GM12872 (cell line): Measurements from ENCODE around the gene TRAF5.

Source experiments
- CTCF ChIP-seq: IDR thresholded peaks from 3 replicates; pipeline ENCODE4 v1.5.1; 2011; ENCODE audit warnings: low read depth, mild to moderate bottlenecking, low read length, moderate library complexity; ENCODE audit not compliant: insufficient read depth

The TRAF5 gene

DNA sequence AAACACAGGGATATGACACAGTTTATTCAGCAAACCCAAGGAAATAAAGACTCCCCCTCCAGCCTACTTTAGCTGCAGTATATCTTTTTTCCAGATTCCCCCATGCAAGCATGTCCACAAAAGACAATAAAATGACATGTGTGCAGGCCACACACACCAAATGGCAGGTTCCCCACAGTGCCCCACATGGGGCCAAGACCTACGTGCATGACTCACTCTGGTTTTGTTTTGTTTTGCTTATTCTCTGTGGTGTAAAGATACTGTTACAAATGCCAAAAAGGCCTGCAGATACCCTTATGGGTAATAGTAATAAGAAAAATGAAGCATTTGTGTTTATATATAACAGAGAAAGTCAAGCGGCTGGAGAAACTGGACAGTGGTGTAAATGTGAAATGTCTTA, 93.8 kb downstream of the TRAF5 start:
- TF ChIP-seq CTCF, result no peak

GRCh38 chr1:211420845-211421454, 94.3 kb downstream of the TRAF5 start:
- TF ChIP-seq CTCF, result no peak

GRCh38 chr1:211424018-211424417, 97.4 kb downstream of the TRAF5 start:
- TF ChIP-seq CTCF, result no peak
